ENCODE data around the gene BRINP3. TPM values are rescaled to one million over a fixed set of nuclear protein-coding genes. Genes with fewer than 3 reads are reported as not detected.

Gene BRINP3
- total RNA-seq, 1 donor from 2014 or later = not detected

DNA sequence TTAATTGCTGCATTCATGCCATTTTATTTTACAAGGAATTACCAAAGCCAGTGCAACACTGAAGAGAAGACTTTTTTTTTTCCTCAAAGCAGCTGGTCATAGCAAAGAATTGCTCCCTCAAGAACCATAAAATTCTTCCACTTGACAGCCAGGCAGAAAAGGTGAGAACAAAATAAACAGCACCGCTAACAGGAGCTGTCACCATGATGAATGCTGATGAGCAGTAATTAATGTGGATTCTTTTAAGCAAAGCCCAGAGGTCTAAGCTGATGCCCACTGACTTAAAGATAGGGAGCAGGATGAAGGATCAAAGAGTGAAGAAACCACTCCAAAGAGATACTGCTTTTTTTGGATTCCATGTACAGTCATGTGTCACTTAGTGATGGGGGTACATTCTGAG, 428.4 kb downstream of the BRINP3 start:
- Histone ChIP-seq H3K4me3 (ENCODE audit: low read depth, low read length) (no peak overlapping the region), H3K27me3 (ENCODE audit: control insufficient read depth, insufficient read depth, low read length) (no peaks in the 10 kb centered on the region), H3K36me3 (ENCODE audit: control insufficient read depth, insufficient read depth, low read length) (no peaks in the 10 kb centered on the region)
- FAIRE-seq (no peak), DNase-seq (ENCODE audit: low read depth) (no peak)
- TF ChIP-seq, protein P1, sequence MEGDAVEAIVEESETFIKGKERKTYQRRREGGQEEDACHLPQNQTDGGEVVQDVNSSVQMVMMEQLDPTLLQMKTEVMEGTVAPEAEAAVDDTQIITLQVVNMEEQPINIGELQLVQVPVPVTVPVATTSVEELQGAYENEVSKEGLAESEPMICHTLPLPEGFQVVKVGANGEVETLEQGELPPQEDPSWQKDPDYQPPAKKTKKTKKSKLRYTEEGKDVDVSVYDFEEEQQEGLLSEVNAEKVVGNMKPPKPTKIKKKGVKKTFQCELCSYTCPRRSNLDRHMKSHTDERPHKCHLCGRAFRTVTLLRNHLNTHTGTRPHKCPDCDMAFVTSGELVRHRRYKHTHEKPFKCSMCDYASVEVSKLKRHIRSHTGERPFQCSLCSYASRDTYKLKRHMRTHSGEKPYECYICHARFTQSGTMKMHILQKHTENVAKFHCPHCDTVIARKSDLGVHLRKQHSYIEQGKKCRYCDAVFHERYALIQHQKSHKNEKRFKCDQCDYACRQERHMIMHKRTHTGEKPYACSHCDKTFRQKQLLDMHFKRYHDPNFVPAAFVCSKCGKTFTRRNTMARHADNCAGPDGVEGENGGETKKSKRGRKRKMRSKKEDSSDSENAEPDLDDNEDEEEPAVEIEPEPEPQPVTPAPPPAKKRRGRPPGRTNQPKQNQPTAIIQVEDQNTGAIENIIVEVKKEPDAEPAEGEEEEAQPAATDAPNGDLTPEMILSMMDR (IDR thresholded peaks at IDR 0.05; ENCODE audit: insufficient read depth, low read length, severe bottlenecking) = no peak
